ENCODE results near the gene ANO1. TPM values are rescaled to one million over a fixed set of nuclear protein-coding genes. Genes with fewer than 3 reads are reported as not detected.

Gene ANO1
- total RNA-seq, 1 experiment from 2014 or later, result 41.7 TPM

DNA sequence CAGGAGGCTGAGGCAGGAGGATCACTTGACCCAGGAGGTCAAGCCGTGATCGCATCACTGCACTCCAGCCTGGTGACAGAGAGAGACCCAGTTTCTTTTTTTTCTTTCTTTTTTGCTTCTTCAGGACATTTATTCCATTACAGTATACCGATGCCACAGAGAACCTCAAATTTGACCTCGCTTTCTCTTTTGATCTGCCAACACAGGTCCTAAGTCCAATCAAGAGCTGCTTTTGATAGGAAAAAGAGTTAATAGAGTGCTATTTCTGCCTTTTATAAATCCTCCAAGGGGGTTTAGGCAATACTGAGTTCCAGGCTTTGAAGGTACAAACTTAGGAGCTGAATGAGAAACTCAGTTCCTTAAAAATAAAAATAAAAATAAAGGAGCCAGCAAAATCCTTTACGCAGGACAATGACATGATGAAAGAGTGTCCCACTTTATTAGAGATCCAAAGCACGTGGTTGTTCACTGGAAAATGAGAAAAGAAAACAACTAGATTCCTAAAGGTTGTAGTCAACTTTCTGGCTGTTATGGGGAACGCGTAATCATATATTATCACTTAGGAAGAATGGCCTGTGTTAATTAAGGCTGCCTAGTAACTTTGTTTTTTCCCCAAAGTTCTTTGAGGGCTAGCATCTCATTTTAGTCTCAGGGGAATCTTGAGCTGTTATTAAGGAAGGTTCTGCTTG lies 152.2 kb downstream of the ANO1 start:
- Histone ChIP-seq H3K27ac (ENCODE audit: low read depth, low read length) (no peak overlapping the region), H3K36me3 (ENCODE audit: control insufficient read depth in 1 of 2, insufficient read depth in 2 of 2, low read length in 2 of 2) (no peaks in the 10 kb centered on the region), H3K27me3 (ENCODE audit: insufficient read depth, low read length) (no peaks in the 10 kb centered on the region; the same call in 1 of the 2 replicates), H3K4me2 (ENCODE audit: low read length) (no peak overlapping the region), H3K9me3 (ENCODE audit: control insufficient read depth in 1 of 2, insufficient read depth in 1 of 2, low read depth in 1 of 2, low read length in 2 of 2) (no peaks in the 10 kb centered on the region), H3K9me2 (ENCODE audit: insufficient read depth) (no peaks in the 10 kb centered on the region), H3K9ac (ENCODE audit: low read length) (no peak overlapping the region), H4K20me1 (ENCODE audit: insufficient read depth) (no peaks in the 10 kb centered on the region), H3K4me1 (ENCODE audit: control insufficient read depth in 1 of 2, insufficient read depth in 2 of 2, low read length in 2 of 2) (peaks cover 18 to 41% of the 10 kb centered on the region in 2 experiments), H3K79me2 (ENCODE audit: insufficient read depth, low read length) (no peaks in the 10 kb centered on the region), H3K4me3 (replicated peaks in 1 of 2; ENCODE audit: low read depth in 1 of 2, low read length in 2 of 2) (no peak overlapping the region), H2AFZ (ENCODE audit: low read depth, low read length, poor library complexity, severe bottlenecking) (no peak overlapping the region)
- ChIA-PET POLR2A (no interaction called here), RAD21 (ENCODE audit: low non-redundant PET in 1 of 2, low total read pairs in 2 of 2, uncharacterized antibody in 2 of 2, unreplicated experiment in 2 of 2) (no interaction called here), CTCF (no interaction called here)
- no peak for ATAC-seq
- BruUV-seq (replicated peaks), result no TSS peak
- no peak for TF ChIP-seq CBX3 (IDR thresholded peaks at IDR 0.05; ENCODE audit: low read depth)
- TF ChIP-seq EZH2 (IDR thresholded peaks at IDR 0.05), result no peak
- no peak for TF ChIP-seq ATF3 (IDR thresholded peaks at IDR 0.05)
- no peak for TF ChIP-seq SP1 (IDR thresholded peaks at IDR 0.05; ENCODE audit: low read depth)
- TF ChIP-seq, protein P1, sequence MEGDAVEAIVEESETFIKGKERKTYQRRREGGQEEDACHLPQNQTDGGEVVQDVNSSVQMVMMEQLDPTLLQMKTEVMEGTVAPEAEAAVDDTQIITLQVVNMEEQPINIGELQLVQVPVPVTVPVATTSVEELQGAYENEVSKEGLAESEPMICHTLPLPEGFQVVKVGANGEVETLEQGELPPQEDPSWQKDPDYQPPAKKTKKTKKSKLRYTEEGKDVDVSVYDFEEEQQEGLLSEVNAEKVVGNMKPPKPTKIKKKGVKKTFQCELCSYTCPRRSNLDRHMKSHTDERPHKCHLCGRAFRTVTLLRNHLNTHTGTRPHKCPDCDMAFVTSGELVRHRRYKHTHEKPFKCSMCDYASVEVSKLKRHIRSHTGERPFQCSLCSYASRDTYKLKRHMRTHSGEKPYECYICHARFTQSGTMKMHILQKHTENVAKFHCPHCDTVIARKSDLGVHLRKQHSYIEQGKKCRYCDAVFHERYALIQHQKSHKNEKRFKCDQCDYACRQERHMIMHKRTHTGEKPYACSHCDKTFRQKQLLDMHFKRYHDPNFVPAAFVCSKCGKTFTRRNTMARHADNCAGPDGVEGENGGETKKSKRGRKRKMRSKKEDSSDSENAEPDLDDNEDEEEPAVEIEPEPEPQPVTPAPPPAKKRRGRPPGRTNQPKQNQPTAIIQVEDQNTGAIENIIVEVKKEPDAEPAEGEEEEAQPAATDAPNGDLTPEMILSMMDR (IDR thresholded peaks at IDR 0.05 in 2 of 3, conservative IDR thresholded peaks at IDR 0.05 in 1 of 3; ENCODE audit: borderline replicate concordance in 1 of 3, insufficient read depth in 1 of 3, low read depth in 2 of 3, low read length in 2 of 3), result no peak
- DNase-seq (ENCODE audit: low read depth, low spot score), result no peak
- intact Hi-C loops (cut with micrococcal nuclease), result no loop called here

All from HCT116 (cell line).